SK-N-SH treated with all-trans-retinoic acid at 6 μM for 48 hours (cell line): Measurements from ENCODE around the gene TTC7B.

Experiments used
- CSRNP3 ChIP-seq: fragments of 250-450 bp; sonication (Bioruptor Pico); IDR thresholded peaks from 2 replicates; pipeline ENCODE4 v1.5.1; 2021; ENCODE audit warnings: mild to moderate bottlenecking, moderate library complexity
- GLIS3 ChIP-seq: fragments of 250-450 bp; sonication (Bioruptor Pico); IDR thresholded peaks from 2 replicates; pipeline ENCODE4 v1.5.0; 2020; ENCODE audit warnings: mild to moderate bottlenecking, moderate library complexity
- ISL1 ChIP-seq: fragments of 250-450 bp; sonication (Bioruptor Pico); IDR thresholded peaks from 2 replicates; pipeline ENCODE4 v2.1.2; 2022; ENCODE audit warnings: mild to moderate bottlenecking, moderate library complexity
- PATZ1 ChIP-seq: fragments of 250-450 bp; sonication (Bioruptor Pico); IDR thresholded peaks from 2 replicates; pipeline ENCODE4 v1.8.0; 2020; ENCODE audit warnings: mild to moderate bottlenecking, moderate library complexity, borderline replicate concordance
- TOX ChIP-seq: fragments of 250-450 bp; sonication (Bioruptor Pico); IDR thresholded peaks from 2 replicates; pipeline ENCODE4 v1.8.0; 2021; ENCODE audit warnings: mild to moderate bottlenecking, moderate library complexity, borderline replicate concordance
- TSHZ2 ChIP-seq: fragments of 250-450 bp; sonication (Bioruptor Pico); IDR thresholded peaks from 2 replicates; pipeline ENCODE4 v1.5.0; 2020; ENCODE audit warnings: mild to moderate bottlenecking, moderate library complexity

GRCh38 chr14:90538095-90538494 is 278.1 kb downstream of the TTC7B start:
- TF ChIP-seq PATZ1 (CRISPR knock-in tag) (no peak), TSHZ2 (no peak), ISL1 (CRISPR knock-in tag) (no peak), GLIS3 (no peak), CSRNP3 (CRISPR knock-in tag) (no peak), TOX (CRISPR knock-in tag) (no peak)
